Mesenchymal stem cell (in vitro differentiated cells and primary cell): ENCODE results near the gene FNDC10.

Experiments
- DNase-seq: peaks from one replicate; pipeline ENCODE4 v3.0.0-alpha.2; 2013
- H2AFZ ChIP-seq: one replicate; pipeline ENCODE4 v1.6.1; 2013; ENCODE audit warnings: low read depth, mild to moderate bottlenecking, control low read depth, inconsistent platforms, low read length, moderate library complexity
- H2AK5ac ChIP-seq: 2 replicates; pipeline ENCODE4 v1.6.1; 2013; ENCODE audit warnings: low read length, moderate library complexity, mild to moderate bottlenecking, inconsistent platforms; ENCODE audit not compliant: severe bottlenecking
- H2BK120ac ChIP-seq: one replicate; pipeline ENCODE4 v1.6.1; 2013; ENCODE audit warnings: low read depth, mild to moderate bottlenecking, inconsistent platforms, low read length, moderate library complexity
- H2BK12ac ChIP-seq, 2 experiments: one replicate each; pipeline ENCODE4 v1.6.1; 2013; ENCODE audit warnings: inconsistent platforms in 2 of 2, low read length in 2 of 2, mild to moderate bottlenecking in 2 of 2, moderate library complexity in 2 of 2, control low read depth in 1 of 2
- H2BK15ac ChIP-seq: one replicate; pipeline ENCODE4 v1.6.1; 2013; ENCODE audit warnings: mild to moderate bottlenecking, low read depth, inconsistent platforms; ENCODE audit not compliant: poor library complexity, severe bottlenecking
- H2BK5ac ChIP-seq: 2 replicates; pipeline ENCODE4 v1.6.1; 2013; ENCODE audit warnings: low read depth, mild to moderate bottlenecking, low read length, control low read depth, inconsistent platforms; ENCODE audit not compliant: poor library complexity, severe bottlenecking
- H3K14ac ChIP-seq, 2 experiments: one replicate each; pipeline ENCODE4 v1.6.1; 2013; ENCODE audit warnings: inconsistent platforms in 2 of 2, low read length in 2 of 2, control low read depth in 1 of 2, mild to moderate bottlenecking in 1 of 2, moderate library complexity in 1 of 2
- H3K18ac ChIP-seq, 2 experiments: one replicate each; pipeline ENCODE4 v1.6.1; 2013; ENCODE audit warnings: inconsistent platforms in 2 of 2, low read length in 2 of 2, control low read depth in 1 of 2, low read depth in 1 of 2, mild to moderate bottlenecking in 1 of 2
- H3K23ac ChIP-seq, 2 experiments: one replicate each; pipeline ENCODE4 v1.6.1; 2013; ENCODE audit warnings: inconsistent platforms in 2 of 2, low read length in 2 of 2, mild to moderate bottlenecking in 2 of 2, moderate library complexity in 2 of 2, control low read depth in 1 of 2
- H3K27ac ChIP-seq: 2 replicates; pipeline ENCODE4 v1.5.1; 2013; ENCODE audit warnings: mild to moderate bottlenecking, moderate library complexity, low read length, control low read depth, inconsistent platforms; ENCODE audit not compliant: poor library complexity, severe bottlenecking
- H3K27me3 ChIP-seq, 2 experiments: 2 replicates each; pipeline versions ENCODE4 v1.6.1 to v1.7.0; 2013; ENCODE audit warnings: low read length in 2 of 2, mild to moderate bottlenecking in 2 of 2, moderate library complexity in 2 of 2, control low read depth in 1 of 2, inconsistent platforms in 1 of 2; ENCODE audit not compliant: control insufficient read depth in 1 of 2, insufficient read depth in 1 of 2
- H3K36me3 ChIP-seq, 2 experiments: 2 replicates each; pipeline versions ENCODE4 v1.6.1 to v1.7.0; 2013; ENCODE audit warnings: low read length in 2 of 2, control low read depth in 1 of 2, inconsistent platforms in 1 of 2, low read depth in 1 of 2, mild to moderate bottlenecking in 1 of 2; ENCODE audit not compliant: insufficient read depth in 2 of 2, control insufficient read depth in 1 of 2
- H3K4ac ChIP-seq, 2 experiments: one replicate each; pipeline ENCODE4 v1.6.1; 2013; ENCODE audit warnings: inconsistent platforms in 2 of 2, low read length in 2 of 2, mild to moderate bottlenecking in 2 of 2, moderate library complexity in 2 of 2, control low read depth in 1 of 2, low read depth in 1 of 2
- H3K4me1 ChIP-seq: 2 replicates; pipeline ENCODE4 v1.6.1; 2013; ENCODE audit warnings: low read depth, low read length, control low read depth; ENCODE audit not compliant: control insufficient read depth, insufficient read depth
- H3K4me2 ChIP-seq: 2 replicates; pipeline ENCODE4 v1.6.1; 2013; ENCODE audit warnings: low read length, mild to moderate bottlenecking, inconsistent platforms; ENCODE audit not compliant: poor library complexity, severe bottlenecking
- H3K4me3 ChIP-seq, 2 experiments: 2 replicates each; pipeline versions ENCODE4 v1.5.1 to v1.7.0; 2013; ENCODE audit warnings: low read length in 2 of 2, mild to moderate bottlenecking in 2 of 2, control low read depth in 1 of 2, low read depth in 1 of 2; ENCODE audit not compliant: insufficient read depth in 1 of 2
- H3K79me1 ChIP-seq: replicated peaks from 2 replicates; pipeline ENCODE4 v1.6.1; 2013; ENCODE audit warnings: mild to moderate bottlenecking, control low read depth, low read length, inconsistent platforms; ENCODE audit not compliant: poor library complexity, severe bottlenecking
- H3K9ac ChIP-seq: 2 replicates; pipeline ENCODE4 v1.7.0; 2013; ENCODE audit warnings: mild to moderate bottlenecking, low read length, moderate library complexity
- H3K9me3 ChIP-seq: 2 replicates; pipeline ENCODE4 v1.7.0; 2013; ENCODE audit warnings: mild to moderate bottlenecking, low read length; ENCODE audit not compliant: control insufficient read depth
- H4K8ac ChIP-seq: one replicate; pipeline ENCODE4 v1.6.1; 2013; ENCODE audit warnings: inconsistent platforms, mild to moderate bottlenecking, low read length, moderate library complexity
- H4K91ac ChIP-seq: one replicate; pipeline ENCODE4 v1.6.1; 2013; ENCODE audit warnings: mild to moderate bottlenecking, low read length, inconsistent platforms
- WGBS: methylation state at CpG from one replicate; pipeline ENCODE4 v1.1.7; 2013; ENCODE audit warnings: mixed read lengths; 5-methylcytosine and 5-hydroxymethylcytosine counted together

Gene FNDC10

DNA sequence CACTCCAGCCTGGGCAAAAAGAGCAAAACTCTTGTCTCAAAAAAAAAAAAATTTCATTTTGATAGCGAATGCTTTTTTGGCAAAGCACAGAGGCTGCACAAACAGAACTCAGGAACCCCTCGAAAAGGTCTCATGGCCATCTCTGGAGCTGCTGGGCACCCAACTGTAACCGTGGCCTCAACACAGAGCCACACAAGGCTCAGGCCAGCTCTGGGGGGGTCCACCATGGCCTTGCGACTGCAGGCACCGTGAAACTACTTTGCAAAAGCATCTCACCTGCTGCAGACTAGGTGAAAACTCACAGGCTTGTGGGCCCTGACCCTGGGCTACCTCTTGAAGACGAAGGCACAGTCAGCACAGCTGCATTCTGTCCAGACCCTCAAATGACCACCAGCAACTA, 43.4 kb downstream of the FNDC10 start:
- DNase-seq: no peak
- Histone ChIP-seq H2BK5ac (no peak overlapping the region), H3K79me1 (peaks cover 41% of the 10 kb centered on the region), H3K4me1 (peaks cover 26% of the 10 kb centered on the region), H3K27me3 (no peaks in the 10 kb centered on the region), H2BK15ac (no peak overlapping the region), H2BK12ac (no peak overlapping the region), H4K91ac (no peak overlapping the region), H2AK5ac (no peak overlapping the region), H3K4me3 (no peak overlapping the region), H2AFZ (no peak overlapping the region), H3K14ac (no peak overlapping the region), H3K9ac (no peak overlapping the region), H3K27ac (no peak overlapping the region), H3K36me3 (peaks cover 36 to 57% of the 10 kb centered on the region in 2 experiments), H3K4me2 (no peak overlapping the region), H3K18ac (no peak overlapping the region), H4K8ac (no peak overlapping the region), H3K23ac (no peak overlapping the region), H3K4ac (no peak overlapping the region), H2BK120ac (no peak overlapping the region), H3K9me3 (no peaks in the 10 kb centered on the region)
- WGBS: over 99% methylated on average over 6 of the region's 6 CpGs

DNA sequence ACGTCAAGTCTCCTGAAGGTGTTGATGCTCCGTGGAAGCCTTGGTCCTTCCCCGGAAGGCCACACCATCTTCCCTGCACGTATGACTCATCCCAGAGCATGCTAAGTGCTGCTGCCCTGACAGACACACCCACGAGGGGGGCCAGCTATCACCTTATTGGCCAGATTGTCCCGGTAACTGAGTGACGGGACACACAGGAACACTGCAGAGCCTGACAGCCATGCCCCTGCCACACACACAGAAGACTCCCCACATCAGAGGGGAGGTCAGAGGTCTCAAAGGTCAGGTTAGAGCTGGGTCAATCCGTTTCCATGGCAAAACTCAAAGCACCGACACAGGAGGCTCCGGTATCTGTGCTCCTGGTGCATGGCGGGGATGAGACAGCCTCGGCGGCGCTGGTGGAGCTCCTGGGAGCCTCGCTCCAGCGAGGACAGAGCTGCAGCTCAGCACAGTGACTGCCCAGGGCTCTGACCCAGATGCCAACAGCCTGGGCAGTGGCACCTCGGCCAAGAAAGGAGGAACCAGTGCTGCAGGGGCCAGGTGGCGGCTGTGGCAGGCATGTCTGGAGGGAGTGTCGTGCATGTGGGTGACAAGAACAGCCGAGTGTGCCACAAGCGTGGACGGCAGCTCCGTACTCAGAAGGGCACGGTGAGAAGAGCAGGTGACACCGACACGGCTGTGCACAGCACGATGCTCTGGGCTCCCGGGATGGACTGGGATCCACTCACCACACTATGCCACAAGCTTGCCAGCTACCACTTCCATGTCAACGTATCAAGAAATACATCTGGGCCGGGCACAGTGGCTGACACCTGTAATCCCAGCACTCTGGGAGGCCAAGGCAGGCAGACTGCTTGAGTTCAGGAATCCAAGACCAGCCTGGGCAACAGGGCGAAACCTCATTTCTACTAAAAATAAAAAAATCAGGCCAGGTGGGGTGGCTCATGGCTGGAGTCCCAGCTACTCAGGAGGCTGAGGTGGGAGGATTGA, 44.7 kb downstream of the FNDC10 start:
- WGBS: 71% methylated on average over 31 of the region's 31 CpGs
- H2BK5ac ChIP-seq: no peak overlapping the region
- H4K8ac ChIP-seq: peak overlapping the region; percentile 48
- H3K4me2 ChIP-seq: no peak overlapping the region
- no peak overlapping the region for H3K18ac ChIP-seq
- no peak overlapping the region for H2AK5ac ChIP-seq
- no peak overlapping the region for H2AFZ ChIP-seq
- H3K4me3 ChIP-seq: no peak overlapping the region
- H2BK120ac ChIP-seq: no peak overlapping the region
- H3K14ac ChIP-seq: no peak overlapping the region
- no peak overlapping the region for H3K23ac ChIP-seq
- peaks cover 41% of the 10 kb centered on the region for H3K79me1 ChIP-seq
- H2BK12ac ChIP-seq: no peak overlapping the region
- peak overlapping the region; percentile 20 for H3K9ac ChIP-seq
- no peaks in the 10 kb centered on the region for H3K27me3 ChIP-seq
- no peaks in the 10 kb centered on the region for H3K9me3 ChIP-seq
- peaks cover 37% of the 10 kb centered on the region for H3K4me1 ChIP-seq
- H3K4ac ChIP-seq: peak overlapping the region in 1 of 2 experiments; percentile 10
- peak; percentile 90 for DNase-seq
- no peak overlapping the region for H3K27ac ChIP-seq
- H2BK15ac ChIP-seq: no peak overlapping the region
- peak overlapping the region; percentile 6 for H4K91ac ChIP-seq
- peaks cover 25 to 55% of the 10 kb centered on the region in 2 experiments for H3K36me3 ChIP-seq

DNA sequence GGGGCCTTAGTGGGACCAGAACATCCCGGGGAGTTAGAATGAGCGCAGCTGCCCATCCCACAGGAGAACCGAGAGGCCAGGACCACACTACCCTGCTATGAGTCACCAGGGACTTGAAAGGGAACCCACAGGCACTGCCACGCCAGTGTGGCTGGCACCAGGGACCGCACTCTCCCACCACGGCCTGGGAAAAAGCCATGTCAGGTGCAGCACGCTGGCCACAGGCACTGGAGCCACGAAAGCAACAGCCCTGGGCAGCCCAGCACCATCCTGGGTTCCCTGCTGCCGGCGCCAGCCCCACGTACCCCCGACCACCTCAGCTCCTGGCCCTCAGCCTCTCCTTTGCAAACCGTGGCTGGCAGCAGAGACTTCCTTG, 45.4 kb downstream of the FNDC10 start:
- no peak for DNase-seq
- H4K91ac ChIP-seq: peak overlapping the region; percentile 34
- 87% methylated on average over 13 of the region's 13 CpGs for WGBS
- no peak overlapping the region for H2BK15ac ChIP-seq
- no peaks in the 10 kb centered on the region for H3K9me3 ChIP-seq
- no peak overlapping the region for H3K23ac ChIP-seq
- no peak overlapping the region for H3K27ac ChIP-seq
- peak overlapping the region; percentile 88 for H4K8ac ChIP-seq
- no peak overlapping the region for H3K4me2 ChIP-seq
- H2AFZ ChIP-seq: no peak overlapping the region
- no peak overlapping the region for H2BK120ac ChIP-seq
- H3K18ac ChIP-seq: peak overlapping the region in 1 of 2 experiments; percentile 58
- H3K9ac ChIP-seq: peak overlapping the region; percentile 5
- peaks cover 37% of the 10 kb centered on the region for H3K4me1 ChIP-seq
- H2BK12ac ChIP-seq: peak overlapping the region in 1 of 2 experiments; percentile 47
- H3K14ac ChIP-seq: no peak overlapping the region
- no peaks in the 10 kb centered on the region for H3K27me3 ChIP-seq
- no peak overlapping the region for H2BK5ac ChIP-seq
- H3K36me3 ChIP-seq: peaks cover 18 to 49% of the 10 kb centered on the region in 2 experiments
- no peak overlapping the region for H2AK5ac ChIP-seq
- peaks cover 38% of the 10 kb centered on the region for H3K79me1 ChIP-seq
- H3K4me3 ChIP-seq: no peak overlapping the region
- H3K4ac ChIP-seq: no peak overlapping the region

DNA sequence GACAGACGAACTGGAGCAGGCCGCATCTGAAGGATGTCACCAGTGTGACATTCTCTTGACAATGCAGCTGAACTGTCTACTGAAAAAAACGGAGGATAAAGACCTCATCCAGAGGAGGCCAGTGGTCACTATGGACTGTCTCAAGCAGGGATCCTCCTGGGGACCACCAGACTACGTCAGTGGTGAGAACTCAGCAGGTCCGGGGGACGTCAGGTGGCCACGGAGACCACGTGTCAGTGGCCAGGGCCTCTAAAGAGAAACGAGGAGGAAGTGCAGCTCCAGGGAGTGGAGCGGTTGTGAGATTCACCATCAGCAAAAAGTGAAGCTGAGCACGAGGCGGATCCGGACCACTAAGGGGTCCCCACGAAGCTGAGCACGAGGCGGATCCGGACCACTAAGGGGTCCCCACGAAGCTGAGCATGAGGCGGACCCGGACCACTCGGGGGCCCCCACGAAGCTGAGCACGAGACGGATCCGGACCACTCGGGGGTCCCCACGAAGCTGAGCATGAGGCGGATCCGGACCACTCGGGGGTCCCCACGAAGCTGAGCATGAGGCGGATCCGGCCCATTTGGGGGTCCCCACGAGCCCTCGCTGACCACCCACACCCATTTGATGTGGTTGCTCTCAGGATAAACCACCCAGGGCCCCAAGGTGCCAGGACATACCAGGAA, 46.0 kb downstream of the FNDC10 start:
- Histone ChIP-seq H4K91ac (no peak overlapping the region), H3K18ac (no peak overlapping the region), H3K4me1 (peaks cover 37% of the 10 kb centered on the region), H3K4ac (no peak overlapping the region), H3K27ac (no peak overlapping the region), H2BK15ac (no peak overlapping the region), H2BK120ac (no peak overlapping the region), H3K14ac (no peak overlapping the region), H3K9ac (peak overlapping the region; percentile 5), H3K27me3 (no peaks in the 10 kb centered on the region), H3K36me3 (peaks cover 16 to 44% of the 10 kb centered on the region in 2 experiments), H4K8ac (peak overlapping the region; percentile 67), H3K4me2 (no peak overlapping the region), H2AFZ (no peak overlapping the region), H3K4me3 (no peak overlapping the region), H2BK5ac (no peak overlapping the region), H3K79me1 (peaks cover 38% of the 10 kb centered on the region), H2AK5ac (no peak overlapping the region), H3K9me3 (no peaks in the 10 kb centered on the region), H2BK12ac (no peak overlapping the region), H3K23ac (no peak overlapping the region)
- no peak for DNase-seq
- WGBS: 91% methylated on average over 32 of the region's 35 CpGs
